Thyroid gland (tissue), 4 donors: ENCODE measurements around the gene H3-3A.

ENCODE experiments used
- CTCF ChIP-seq, 6 experiments: fragments of 200-600 bp in 3 of 6; fragments of 450-650 bp in 3 of 6; sonication (generic) in 3 of 6; IDR thresholded peaks; one replicate each; pipeline ENCODE4 v1.5.1; 2016 to 2019; ENCODE audit warnings: antibody characterized with exemption in 6 of 6, mild to moderate bottlenecking in 2 of 6, inconsistent platforms in 1 of 6, moderate library complexity in 1 of 6
- POLR2A ChIP-seq, 2 donors: fragments of 450-650 bp; IDR thresholded peaks; one replicate each; pipeline ENCODE4 v1.6.1; 2017; ENCODE audit warnings: antibody characterized with exemption in 2 of 2, mild to moderate bottlenecking in 2 of 2, moderate library complexity in 1 of 2

- TF ChIP-seq CTCF (IDR thresholded peaks at IDR 0.05) (no peak), POLR2A (IDR thresholded peaks at IDR 0.05) (no peak)
Measured at GRCh38 chr1:226021801-226022200, 40.7 kb upstream of the H3-3A start.
